GM19035 (cell line): ENCODE measurements around the gene TIA1.
"Not testable (repeated sequence)": the region's sequence is repeated elsewhere in the genome, so short reads cannot be mapped to it uniquely, and the experiment has no call there.

Experiments used
- ATAC-seq: cut with Tn5 transposase; IDR thresholded peaks from one replicate; pipeline ENCODE4 v1.9.1; 2021; ENCODE audit not compliant: unreplicated experiment

Gene TIA1

GRCh38 chr2:70248181-70248847 is at the start of gene TIA1:
TIA1 (minus strand) TSS chr2:70248628; CDS start chr2:70248430, 198 bp downstream.
- peak; percentile 96 for ATAC-seq

- ATAC-seq, result not testable (repeated sequence)
Measured at GRCh38 chr2:70297828-70298227, 49.4 kb upstream of the TIA1 start.

GRCh38 chr2:70283500-70284191 is 35.2 kb upstream of the TIA1 start:
- ATAC-seq, result no peak

GRCh38 chr2:70282439-70282838 is 34.0 kb upstream of the TIA1 start:
- ATAC-seq, result no peak

- no peak for ATAC-seq
Measured at GRCh38 chr2:70280242-70280798, 31.9 kb upstream of the TIA1 start.

- ATAC-seq, result no peak
Measured at GRCh38 chr2:70270323-70270722, 21.9 kb upstream of the TIA1 start.

- ATAC-seq, result not testable (repeated sequence)
Measured at GRCh38 chr2:70269422-70270302, 21.2 kb upstream of the TIA1 start.

- ATAC-seq, result not testable (repeated sequence)
Measured at GRCh38 chr2:70266925-70267324, 18.5 kb upstream of the TIA1 start.

GRCh38 chr2:70261501-70261900 is 13.1 kb upstream of the TIA1 start:
- no peak for ATAC-seq

- peak; percentile 7 for ATAC-seq
Measured at GRCh38 chr2:70258532-70258875, 10.1 kb upstream of the TIA1 start.

- no peak for ATAC-seq
Measured at GRCh38 chr2:70255637-70256314, 7.3 kb upstream of the TIA1 start.

- ATAC-seq, result no peak
Measured at GRCh38 chr2:70250434-70250833, 2.0 kb upstream of the TIA1 start.

GRCh38 chr2:70247364-70248180 is 856 bp downstream of the TIA1 start:
- ATAC-seq, result no peak

- no peak for ATAC-seq
Measured at GRCh38 chr2:70243806-70244584, 4.4 kb downstream of the TIA1 start.

GRCh38 chr2:70242552-70242951 is 5.9 kb downstream of the TIA1 start:
- no peak for ATAC-seq

- no peak for ATAC-seq
Measured at GRCh38 chr2:70241340-70241739, 7.1 kb downstream of the TIA1 start.

GRCh38 chr2:70240599-70240998 is 7.8 kb downstream of the TIA1 start:
- ATAC-seq, result no peak

- no peak for ATAC-seq
Measured at GRCh38 chr2:70233926-70234325, 14.5 kb downstream of the TIA1 start.

- ATAC-seq, result no peak
Measured at GRCh38 chr2:70226781-70227180, 21.6 kb downstream of the TIA1 start.
